ENCODE results near the gene COQ4. TPM values are rescaled to one million over a fixed set of nuclear protein-coding genes. Genes with fewer than 3 reads are reported as not detected.

Gene COQ4
- total RNA-seq, 1 donor from 2014 or later: 42.0 TPM

DNA sequence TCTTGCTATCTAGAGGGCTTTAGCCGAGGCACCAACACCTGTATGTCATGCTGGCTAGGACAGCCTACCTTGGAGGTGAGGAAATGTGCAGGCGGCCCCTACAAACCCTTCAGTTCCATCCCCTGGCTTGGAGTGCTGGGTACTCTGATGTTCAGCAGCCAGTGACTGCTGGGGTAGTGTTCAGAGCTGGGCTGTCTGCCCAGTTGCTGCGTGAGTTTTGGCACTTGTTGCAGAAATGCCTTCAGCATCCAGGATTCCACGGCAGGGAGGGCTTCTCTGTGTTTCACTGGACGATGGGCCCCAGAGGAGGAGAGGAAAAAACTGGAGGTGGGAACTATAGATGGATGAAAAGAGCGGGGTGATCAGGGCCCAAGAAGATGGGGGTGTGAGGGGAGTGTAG, 36.2 kb upstream of the COQ4 start:
- H3K4me1 ChIP-seq: no peaks in the 10 kb centered on the region
- no peaks in the 10 kb centered on the region for H3K9me3 ChIP-seq
- intact Hi-C loops (cut with DNase I): no loop called here
- DNase-seq (ENCODE audit: extremely low spot score in 2 of 2): no peak
- no peak overlapping the region for H3K27ac ChIP-seq
- TF ChIP-seq POLR2A (IDR thresholded peaks at IDR 0.05): no peak
- TF ChIP-seq POLR2AphosphoS5 (IDR thresholded peaks at IDR 0.05; ENCODE audit: insufficient read depth in 1 of 2, low read depth in 1 of 2): no peak
- TF ChIP-seq, protein P1, sequence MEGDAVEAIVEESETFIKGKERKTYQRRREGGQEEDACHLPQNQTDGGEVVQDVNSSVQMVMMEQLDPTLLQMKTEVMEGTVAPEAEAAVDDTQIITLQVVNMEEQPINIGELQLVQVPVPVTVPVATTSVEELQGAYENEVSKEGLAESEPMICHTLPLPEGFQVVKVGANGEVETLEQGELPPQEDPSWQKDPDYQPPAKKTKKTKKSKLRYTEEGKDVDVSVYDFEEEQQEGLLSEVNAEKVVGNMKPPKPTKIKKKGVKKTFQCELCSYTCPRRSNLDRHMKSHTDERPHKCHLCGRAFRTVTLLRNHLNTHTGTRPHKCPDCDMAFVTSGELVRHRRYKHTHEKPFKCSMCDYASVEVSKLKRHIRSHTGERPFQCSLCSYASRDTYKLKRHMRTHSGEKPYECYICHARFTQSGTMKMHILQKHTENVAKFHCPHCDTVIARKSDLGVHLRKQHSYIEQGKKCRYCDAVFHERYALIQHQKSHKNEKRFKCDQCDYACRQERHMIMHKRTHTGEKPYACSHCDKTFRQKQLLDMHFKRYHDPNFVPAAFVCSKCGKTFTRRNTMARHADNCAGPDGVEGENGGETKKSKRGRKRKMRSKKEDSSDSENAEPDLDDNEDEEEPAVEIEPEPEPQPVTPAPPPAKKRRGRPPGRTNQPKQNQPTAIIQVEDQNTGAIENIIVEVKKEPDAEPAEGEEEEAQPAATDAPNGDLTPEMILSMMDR (IDR thresholded peaks at IDR 0.05): no peak
- no peak overlapping the region for H3K4me3 ChIP-seq
- peaks cover 0 to 23% of the 10 kb centered on the region in 2 donors for H3K36me3 ChIP-seq
- H3K27me3 ChIP-seq: no peaks in the 10 kb centered on the region

DNA sequence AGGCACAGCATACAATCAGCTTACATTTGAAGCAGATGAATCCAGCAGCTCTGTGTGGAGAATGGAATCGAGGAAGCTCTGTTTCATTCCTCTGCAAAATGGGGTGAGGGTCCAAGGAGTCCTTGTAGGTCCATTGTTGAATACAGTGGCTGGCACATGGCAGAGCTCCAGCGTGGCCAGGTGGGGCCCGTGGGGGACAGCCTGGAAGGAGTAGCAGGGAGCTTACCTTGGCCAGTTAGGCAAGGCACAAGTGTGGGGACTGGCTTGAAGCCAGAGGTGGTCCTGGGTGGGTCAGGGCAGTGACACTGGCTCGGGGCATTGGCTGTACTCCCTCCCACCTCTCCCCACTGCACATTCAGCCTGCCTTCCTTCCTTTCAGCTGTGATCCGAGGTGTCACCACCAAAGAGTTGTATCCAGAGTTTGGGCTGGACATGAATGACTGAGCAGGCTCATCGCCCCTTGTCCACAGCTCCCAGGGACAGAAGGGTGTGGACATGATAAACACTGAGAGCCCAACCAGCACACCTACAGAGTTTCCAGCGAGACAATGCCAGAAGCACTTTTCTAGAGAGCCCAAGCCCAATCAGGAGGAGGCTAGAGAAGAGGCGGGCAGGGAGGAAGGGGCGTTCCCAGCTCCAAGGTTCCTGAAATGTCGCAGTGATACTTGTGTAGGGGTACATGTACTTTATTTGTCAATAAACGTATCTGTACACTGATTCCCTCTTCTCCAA, 34.2 kb upstream of the COQ4 start:
- Histone ChIP-seq H3K4me1 (no peaks in the 10 kb centered on the region), H3K9me3 (no peaks in the 10 kb centered on the region), H3K27ac (no peak overlapping the region), H3K27me3 (no peaks in the 10 kb centered on the region), H3K4me3 (no peak overlapping the region), H3K36me3 (peaks cover 0 to 23% of the 10 kb centered on the region in 2 donors)
- TF ChIP-seq POLR2AphosphoS5 (IDR thresholded peaks at IDR 0.05; ENCODE audit: insufficient read depth in 1 of 2, low read depth in 1 of 2) (no peak), POLR2A (IDR thresholded peaks at IDR 0.05) (no peak)
- TF ChIP-seq, protein P1 (IDR thresholded peaks at IDR 0.05): no peak
- intact Hi-C loops (cut with DNase I): no loop called here
- DNase-seq (ENCODE audit: extremely low spot score in 2 of 2): no peak

DNA sequence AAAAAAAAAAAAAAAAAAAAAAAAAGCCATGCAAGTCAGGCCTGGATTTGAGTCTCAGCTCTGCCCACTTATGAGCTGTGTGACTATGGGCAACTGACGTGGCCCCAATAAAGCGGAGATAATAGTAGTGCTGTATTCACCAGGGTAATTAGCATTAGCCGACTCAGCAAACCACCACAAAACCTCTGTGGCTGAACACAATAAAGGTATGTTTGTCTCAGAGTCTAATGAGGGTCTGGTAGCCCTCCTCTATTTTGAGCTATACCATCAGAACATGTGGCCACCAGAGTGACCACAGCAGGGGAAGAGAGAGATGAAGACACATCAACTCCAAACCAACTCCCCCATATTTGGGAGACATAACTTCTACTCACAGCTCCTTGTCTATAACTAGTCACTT, 30.6 kb upstream of the COQ4 start:
- Histone ChIP-seq H3K9me3 (no peaks in the 10 kb centered on the region), H3K27ac (no peak overlapping the region), H3K4me3 (no peak overlapping the region), H3K27me3 (no peaks in the 10 kb centered on the region), H3K4me1 (no peaks in the 10 kb centered on the region), H3K36me3 (peaks cover 0 to 6% of the 10 kb centered on the region in 2 donors)
- intact Hi-C loops (cut with DNase I): no loop called here
- no peak for TF ChIP-seq POLR2A (IDR thresholded peaks at IDR 0.05)
- TF ChIP-seq POLR2AphosphoS5 (IDR thresholded peaks at IDR 0.05; ENCODE audit: insufficient read depth in 1 of 2, low read depth in 1 of 2): no peak
- TF ChIP-seq, protein P1 (IDR thresholded peaks at IDR 0.05): no peak
- DNase-seq (ENCODE audit: extremely low spot score in 2 of 2): no peak

DNA sequence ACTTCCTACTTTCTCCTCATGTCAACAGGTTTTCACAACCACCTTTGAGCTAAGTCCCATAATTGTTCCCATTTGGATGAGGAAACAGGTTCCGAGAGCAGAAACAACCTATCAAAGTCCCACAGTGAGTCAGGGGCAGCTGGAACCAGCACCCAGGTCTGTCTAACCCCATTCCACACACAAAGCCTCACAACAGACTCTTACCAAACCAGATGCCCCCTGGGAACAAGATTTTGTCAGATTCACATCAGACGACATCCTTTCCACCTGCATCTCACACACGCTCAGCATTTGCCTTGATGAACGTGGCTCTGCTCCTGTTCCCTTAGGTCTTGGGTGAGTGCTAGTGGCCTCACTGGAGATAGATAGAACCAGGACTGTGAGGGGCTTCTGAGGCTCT, 29.5 kb upstream of the COQ4 start:
- no peak overlapping the region for H3K27ac ChIP-seq
- H3K4me1 ChIP-seq: no peaks in the 10 kb centered on the region
- intact Hi-C loops (cut with DNase I): no loop called here
- no peak for DNase-seq (ENCODE audit: extremely low spot score in 2 of 2)
- no peaks in the 10 kb centered on the region for H3K27me3 ChIP-seq
- no peak for TF ChIP-seq POLR2A (IDR thresholded peaks at IDR 0.05)
- TF ChIP-seq, protein P1 (IDR thresholded peaks at IDR 0.05): no peak
- no peak for TF ChIP-seq POLR2AphosphoS5 (IDR thresholded peaks at IDR 0.05; ENCODE audit: insufficient read depth in 1 of 2, low read depth in 1 of 2)
- no peak overlapping the region for H3K4me3 ChIP-seq
- peaks cover 0 to 6% of the 10 kb centered on the region in 2 donors for H3K36me3 ChIP-seq
- H3K9me3 ChIP-seq: no peaks in the 10 kb centered on the region

DNA sequence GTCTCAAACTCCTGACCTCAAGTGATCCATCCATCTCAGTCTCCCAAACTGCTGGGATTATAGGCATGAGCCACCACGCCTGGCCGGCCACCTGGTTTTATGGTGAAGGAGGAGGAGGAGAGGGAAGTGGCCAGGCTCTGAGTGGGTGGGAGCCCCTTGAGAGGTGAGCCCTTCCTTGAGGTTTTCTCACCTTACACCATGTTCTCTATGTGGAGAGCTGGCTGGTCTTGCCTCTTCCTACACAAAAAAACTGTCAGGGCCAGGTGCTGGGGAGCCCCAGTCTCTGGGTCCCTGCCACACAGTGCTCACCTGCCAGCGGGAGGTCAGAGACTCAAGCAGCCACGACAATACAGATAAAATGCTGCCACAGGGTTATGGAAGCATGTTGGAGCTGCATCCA, 28.5 kb upstream of the COQ4 start:
- no peak overlapping the region for H3K4me3 ChIP-seq
- intact Hi-C loops (cut with DNase I): no loop called here

More for the DNA sequence above, 28.5 kb upstream of the COQ4 start:
- no peak overlapping the region for H3K27ac ChIP-seq
- H3K9me3 ChIP-seq: no peaks in the 10 kb centered on the region
- no peak for DNase-seq (ENCODE audit: extremely low spot score in 2 of 2)
- no peaks in the 10 kb centered on the region for H3K36me3 ChIP-seq
- H3K4me1 ChIP-seq: no peaks in the 10 kb centered on the region
- no peaks in the 10 kb centered on the region for H3K27me3 ChIP-seq
- TF ChIP-seq POLR2A (IDR thresholded peaks at IDR 0.05) (no peak), POLR2AphosphoS5 (IDR thresholded peaks at IDR 0.05; ENCODE audit: insufficient read depth in 1 of 2, low read depth in 1 of 2) (no peak)
- TF ChIP-seq, protein P1 (IDR thresholded peaks at IDR 0.05): no peak
